Measurements from ENCODE around the gene SRRM2.

SRRM2 gene

DNA sequence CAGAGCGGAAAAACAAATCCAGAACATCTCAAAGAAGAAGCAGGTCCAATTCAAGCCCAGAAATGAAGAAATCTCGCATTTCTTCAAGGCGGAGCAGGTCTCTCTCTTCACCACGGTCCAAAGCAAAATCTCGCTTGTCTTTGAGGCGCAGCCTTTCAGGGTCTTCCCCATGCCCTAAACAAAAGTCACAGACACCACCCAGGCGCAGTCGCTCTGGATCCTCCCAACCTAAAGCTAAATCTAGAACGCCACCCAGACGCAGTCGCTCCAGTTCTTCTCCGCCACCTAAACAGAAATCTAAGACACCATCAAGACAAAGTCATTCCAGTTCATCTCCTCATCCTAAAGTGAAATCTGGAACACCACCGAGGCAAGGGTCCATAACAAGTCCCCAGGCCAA is 10.3 kb downstream of the SRRM2 start:
- DNase-seq (ENCODE audit: low read depth in 2 of 2): no peak

DNA sequence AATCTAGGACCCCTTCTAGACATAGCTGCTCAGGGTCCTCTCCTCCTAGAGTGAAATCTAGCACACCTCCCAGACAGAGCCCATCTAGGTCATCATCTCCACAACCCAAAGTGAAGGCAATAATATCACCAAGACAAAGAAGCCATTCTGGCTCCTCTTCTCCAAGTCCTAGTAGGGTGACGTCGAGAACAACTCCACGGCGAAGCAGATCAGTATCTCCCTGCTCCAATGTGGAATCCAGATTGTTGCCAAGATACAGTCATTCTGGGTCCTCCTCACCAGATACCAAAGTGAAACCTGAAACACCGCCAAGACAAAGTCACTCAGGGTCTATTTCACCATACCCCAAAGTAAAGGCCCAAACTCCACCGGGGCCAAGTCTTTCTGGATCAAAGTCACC is 10.7 kb downstream of the SRRM2 start:
- DNase-seq (ENCODE audit: low read depth in 2 of 2): no peak

DNA sequence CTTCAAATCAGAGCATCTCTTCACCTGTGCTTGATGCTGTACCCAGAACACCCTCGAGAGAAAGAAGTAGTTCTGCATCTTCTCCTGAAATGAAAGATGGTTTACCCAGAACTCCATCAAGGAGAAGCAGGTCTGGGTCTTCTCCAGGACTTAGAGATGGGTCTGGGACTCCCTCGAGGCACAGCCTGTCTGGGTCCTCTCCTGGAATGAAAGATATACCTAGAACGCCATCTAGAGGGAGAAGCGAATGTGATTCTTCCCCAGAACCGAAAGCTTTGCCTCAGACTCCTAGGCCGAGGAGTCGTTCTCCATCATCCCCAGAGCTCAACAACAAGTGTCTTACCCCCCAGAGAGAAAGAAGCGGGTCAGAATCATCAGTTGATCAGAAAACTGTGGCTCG is 12.3 kb downstream of the SRRM2 start:
- DNase-seq (ENCODE audit: low read depth in 2 of 2): no peak

DNA sequence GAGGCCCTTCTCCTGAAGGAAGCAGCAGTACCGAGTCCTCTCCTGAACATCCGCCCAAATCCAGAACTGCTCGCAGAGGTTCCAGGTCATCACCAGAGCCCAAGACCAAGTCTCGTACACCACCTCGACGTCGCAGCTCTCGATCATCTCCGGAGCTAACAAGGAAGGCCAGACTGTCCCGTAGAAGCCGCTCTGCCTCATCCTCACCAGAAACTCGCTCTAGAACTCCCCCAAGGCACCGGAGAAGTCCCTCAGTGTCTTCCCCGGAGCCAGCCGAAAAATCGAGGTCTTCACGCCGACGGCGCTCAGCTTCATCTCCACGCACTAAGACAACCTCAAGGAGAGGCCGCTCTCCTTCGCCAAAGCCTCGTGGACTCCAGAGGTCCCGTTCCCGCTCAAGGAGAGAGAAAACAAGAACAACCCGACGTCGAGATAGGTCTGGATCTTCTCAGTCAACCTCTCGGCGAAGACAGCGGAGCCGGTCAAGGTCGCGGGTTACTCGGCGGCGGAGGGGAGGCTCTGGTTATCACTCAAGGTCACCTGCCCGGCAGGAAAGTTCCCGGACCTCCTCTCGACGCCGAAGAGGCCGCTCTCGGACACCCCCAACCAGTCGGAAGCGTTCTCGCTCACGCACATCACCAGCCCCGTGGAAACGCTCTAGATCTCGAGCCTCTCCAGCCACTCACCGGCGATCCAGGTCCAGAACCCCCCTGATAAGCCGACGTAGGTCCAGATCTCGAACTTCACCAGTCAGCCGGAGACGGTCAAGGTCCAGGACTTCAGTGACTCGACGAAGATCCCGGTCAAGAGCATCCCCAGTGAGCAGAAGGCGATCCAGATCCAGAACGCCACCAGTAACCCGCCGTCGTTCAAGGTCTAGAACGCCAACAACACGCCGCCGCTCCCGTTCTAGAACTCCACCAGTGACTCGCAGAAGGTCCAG is 13.3 kb downstream of the SRRM2 start:
- no peak for DNase-seq (ENCODE audit: low read depth in 2 of 2)

DNA sequence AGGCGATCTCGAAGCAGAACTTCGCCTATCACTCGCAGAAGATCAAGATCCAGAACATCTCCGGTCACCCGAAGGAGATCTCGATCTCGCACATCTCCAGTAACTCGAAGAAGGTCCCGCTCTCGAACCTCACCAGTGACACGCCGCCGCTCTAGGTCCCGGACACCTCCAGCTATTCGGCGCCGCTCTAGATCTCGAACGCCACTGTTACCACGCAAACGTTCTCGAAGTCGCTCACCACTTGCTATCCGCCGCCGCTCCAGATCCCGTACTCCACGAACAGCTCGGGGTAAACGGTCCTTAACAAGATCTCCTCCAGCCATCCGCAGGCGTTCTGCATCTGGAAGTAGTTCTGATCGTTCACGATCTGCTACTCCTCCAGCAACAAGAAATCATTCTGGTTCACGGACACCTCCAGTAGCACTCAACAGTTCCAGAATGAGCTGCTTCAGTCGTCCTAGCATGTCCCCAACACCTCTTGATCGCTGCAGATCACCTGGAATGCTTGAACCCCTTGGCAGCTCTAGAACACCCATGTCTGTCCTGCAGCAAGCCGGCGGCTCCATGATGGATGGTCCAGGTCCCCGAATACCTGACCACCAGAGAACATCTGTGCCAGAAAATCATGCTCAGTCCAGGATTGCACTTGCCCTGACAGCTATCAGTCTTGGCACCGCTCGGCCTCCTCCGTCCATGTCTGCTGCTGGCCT is 14.1 kb downstream of the SRRM2 start:
- no peak for DNase-seq (ENCODE audit: low read depth in 2 of 2)

DNA sequence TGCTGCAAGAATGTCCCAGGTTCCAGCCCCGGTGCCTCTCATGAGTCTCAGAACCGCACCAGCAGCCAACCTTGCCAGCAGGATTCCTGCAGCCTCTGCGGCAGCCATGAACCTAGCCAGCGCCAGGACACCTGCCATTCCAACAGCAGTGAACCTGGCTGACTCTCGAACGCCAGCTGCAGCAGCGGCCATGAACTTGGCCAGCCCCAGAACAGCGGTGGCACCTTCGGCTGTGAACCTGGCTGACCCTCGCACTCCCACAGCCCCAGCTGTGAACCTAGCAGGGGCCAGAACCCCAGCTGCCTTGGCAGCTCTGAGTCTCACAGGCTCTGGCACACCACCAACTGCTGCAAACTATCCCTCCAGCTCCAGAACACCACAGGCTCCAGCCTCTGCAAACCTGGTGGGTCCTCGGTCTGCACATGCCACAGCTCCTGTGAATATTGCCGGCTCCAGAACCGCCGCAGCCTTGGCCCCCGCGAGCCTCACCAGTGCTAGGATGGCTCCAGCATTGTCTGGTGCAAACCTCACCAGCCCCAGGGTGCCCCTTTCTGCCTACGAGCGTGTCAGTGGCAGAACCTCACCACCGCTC is 14.8 kb downstream of the SRRM2 start:
- no peak for DNase-seq (ENCODE audit: low read depth in 2 of 2)

DNA sequence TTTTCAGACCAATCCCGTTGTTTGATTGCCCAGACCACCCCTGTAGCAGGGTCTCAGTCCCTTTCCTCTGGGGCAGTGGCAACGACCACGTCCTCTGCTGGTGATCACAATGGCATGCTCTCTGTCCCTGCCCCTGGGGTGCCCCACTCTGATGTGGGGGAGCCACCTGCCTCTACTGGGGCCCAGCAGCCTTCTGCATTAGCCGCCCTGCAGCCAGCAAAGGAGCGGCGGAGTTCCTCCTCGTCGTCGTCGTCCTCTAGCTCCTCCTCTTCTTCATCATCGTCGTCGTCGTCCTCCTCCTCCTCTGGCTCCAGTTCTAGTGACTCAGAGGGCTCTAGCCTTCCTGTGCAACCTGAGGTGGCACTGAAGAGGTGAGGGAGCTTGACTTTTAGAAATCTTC is 15.5 kb downstream of the SRRM2 start:
- no peak for DNase-seq (ENCODE audit: low read depth in 2 of 2)

DNA sequence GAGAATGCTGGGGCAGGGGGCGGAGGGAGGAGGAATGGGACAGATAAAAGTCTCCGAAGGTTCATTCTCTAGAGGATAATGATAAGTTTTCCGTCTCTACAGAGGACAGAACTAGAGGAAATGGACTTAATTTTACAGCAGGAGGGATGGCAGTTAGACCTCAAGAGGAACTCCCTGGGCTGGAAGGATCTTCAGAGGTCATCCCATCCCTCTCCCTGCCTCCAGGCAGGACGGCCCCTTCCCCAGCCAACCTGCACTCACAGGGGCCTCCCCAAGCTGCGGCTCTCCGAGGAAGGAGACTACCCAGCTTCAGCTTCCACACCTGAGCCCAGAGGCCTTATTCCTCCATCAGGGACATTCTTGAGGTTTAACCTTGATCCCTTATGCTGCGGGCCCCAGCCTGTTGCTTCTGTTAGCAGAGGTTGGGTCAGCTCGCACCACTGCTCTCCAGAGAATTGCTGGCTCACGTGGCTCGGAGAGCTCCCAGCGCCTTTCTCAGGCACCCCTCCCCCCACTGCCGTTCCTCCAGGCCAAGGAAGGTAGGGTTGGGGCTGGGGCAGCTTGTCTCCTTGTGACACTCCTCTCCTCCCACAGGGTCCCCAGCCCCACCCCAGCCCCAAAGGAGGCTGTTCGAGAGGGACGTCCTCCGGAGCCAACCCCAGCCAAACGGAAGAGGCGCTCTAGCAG is 16.1 kb downstream of the SRRM2 start:
- no peak for DNase-seq (ENCODE audit: low read depth in 2 of 2)

DNA sequence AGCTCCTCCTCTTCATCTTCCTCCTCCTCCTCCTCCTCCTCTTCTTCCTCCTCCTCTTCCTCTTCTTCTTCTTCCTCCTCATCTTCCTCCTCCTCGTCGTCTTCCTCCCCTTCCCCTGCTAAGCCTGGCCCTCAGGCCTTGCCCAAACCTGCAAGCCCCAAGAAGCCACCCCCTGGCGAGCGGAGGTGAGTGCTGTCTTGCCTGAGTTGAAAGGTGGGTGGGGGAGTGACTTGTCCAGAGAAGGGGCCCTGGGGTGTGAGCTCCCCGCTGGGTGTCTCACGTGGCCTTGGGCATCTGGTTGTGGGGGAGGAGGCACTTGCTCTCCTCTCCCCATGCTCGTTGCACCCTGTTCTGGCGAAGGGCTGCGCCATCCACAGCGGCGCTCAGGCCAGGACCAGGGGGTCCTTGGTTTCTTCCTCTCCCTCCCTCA is 16.7 kb downstream of the SRRM2 start:
- no peak for DNase-seq (ENCODE audit: low read depth in 2 of 2)

DNA sequence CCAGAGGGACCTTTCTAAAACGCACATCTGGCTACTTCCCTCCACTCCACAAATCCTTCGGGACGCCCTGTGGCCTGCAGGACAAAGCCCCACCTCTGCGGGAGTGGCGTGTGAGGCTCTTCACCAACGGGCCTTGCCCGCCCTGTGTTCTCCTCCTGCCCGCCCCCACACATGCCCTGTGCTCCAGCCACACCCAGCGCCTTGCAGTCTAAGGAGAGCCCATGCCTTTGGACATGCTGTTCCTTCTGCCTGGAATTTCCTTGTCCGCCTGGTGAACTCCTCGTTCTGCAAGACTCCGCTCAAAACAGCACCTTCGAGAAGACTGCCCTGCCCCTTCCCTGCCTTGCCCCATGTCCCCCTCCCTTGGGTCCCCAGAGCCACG is 17.2 kb downstream of the SRRM2 start:
- no peak for DNase-seq (ENCODE audit: low read depth in 2 of 2)

DNA sequence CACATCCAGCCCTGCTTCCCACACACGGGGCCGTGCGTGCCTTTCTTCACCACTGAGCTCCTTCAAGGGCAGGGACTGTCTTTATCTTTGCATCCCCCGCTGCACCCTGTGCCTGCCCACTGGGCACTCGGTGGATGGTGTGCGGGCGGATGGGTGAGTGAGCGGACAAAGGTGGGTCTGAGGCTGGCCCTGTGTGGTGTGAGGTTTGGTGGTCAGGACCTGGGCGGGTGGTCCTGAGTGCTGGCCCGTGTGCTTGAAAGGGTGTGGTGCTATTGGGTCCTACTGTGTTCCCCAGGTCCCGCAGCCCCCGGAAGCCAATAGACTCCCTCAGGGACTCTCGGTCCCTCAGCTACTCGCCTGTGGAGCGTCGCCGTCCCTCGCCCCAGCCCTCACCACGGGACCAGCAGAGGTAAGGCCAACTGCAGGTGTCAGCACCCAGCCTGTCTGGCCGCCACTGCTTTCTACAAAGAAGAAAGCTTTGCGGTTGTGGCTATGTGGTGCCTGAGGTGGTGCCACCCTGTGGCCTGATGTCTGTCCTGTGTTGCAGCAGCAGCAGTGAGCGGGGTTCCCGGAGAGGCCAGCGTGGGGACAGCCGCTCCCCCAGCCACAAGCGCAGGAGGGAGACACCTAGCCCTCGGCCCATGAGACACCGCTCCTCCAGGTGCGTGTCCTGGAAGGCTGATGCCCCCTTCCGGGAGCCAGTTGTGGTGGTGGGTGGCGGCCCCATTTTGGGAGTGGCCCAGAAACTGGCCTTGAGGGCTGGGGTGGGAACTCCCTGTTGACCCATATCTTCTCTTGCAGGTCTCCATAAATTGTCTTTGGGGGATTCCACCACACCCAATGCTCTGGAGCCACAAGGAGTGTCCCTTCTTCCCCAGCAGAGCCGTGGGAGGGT is 17.9 kb downstream of the SRRM2 start:
- DNase-seq (ENCODE audit: low read depth in 2 of 2): no peak

DNA sequence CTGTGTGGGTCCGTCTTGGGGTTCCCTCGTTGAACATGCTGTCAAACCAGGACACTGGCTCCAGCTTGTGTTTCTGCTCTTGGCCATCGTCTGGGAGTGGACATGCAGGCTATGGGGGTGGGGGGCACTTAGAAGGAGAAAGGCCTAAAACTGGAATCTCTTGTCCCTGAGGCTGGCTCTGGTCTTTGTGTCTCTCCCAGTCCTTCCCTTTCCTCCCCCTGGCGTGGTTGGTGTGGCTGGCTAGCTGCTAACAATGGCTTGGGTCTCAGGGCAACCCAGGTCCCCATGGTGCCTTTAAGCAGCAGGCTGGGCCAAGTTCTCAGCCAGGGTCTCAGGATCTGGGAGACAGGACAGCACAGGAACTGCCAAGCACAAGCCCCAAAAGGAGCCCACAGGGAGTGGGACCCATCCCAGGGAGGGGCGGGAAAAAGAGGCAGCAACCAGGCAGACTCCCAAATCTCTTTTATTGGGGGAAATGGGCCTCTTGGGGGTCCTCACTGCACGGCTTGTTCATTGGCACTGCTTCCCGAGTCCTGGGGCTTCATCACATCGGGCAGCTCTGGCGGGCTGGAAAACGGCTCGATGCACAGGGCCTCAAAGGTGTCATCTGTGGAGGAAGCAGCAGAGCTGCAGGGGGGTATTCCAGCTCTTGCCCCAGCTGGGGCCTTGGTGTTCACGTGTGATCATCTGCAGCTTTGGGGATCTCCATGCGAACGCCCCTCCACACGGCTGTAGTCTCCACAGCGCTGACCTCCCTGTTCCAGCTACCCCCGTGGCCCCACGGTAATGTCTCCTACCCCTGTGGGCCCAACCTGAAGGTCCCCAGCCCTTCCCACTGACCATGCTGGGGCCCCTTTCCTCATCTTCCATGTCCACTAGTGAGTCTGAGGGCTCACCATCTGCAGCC is 19.3 kb downstream of the SRRM2 start:
- no peak for DNase-seq (ENCODE audit: low read depth in 2 of 2)

DNA sequence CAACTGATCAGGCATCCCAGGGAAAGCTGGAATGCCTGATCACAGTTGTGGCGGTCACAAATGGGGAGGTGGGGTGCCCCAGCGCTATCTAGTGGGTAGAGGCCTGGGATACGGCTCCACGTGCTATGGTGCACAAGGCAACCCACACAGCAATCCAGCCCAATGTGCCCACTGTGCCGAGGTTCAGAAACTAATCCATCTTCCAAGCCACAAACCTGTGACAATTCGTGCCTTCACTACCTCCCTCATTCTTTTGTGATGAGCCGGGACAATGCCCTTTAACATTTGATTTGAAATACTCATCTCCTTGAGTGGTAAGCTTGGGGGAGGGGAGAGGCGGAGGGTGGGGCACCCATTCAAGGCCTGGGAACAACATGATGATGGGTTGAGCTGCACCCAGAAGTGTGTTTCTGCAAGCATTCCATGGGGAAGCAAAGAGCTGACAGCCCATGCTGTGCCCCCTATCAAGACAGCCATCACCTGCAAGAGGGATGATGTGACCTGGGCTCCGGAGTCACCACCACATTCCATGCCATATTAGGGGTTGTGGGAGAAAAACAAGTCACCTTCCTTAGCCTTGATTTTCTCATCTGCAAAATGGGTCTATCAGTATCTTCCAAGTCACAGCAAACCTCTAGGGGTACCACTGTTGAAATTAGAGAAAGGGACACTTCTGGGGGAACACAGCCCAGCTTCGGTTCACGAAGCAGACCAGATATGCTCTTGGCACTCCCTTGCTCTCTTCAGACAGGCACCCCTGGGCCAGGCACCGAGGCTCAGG is 20.9 kb downstream of the SRRM2 start:
- DNase-seq (ENCODE audit: low read depth in 2 of 2): no peak

DNA sequence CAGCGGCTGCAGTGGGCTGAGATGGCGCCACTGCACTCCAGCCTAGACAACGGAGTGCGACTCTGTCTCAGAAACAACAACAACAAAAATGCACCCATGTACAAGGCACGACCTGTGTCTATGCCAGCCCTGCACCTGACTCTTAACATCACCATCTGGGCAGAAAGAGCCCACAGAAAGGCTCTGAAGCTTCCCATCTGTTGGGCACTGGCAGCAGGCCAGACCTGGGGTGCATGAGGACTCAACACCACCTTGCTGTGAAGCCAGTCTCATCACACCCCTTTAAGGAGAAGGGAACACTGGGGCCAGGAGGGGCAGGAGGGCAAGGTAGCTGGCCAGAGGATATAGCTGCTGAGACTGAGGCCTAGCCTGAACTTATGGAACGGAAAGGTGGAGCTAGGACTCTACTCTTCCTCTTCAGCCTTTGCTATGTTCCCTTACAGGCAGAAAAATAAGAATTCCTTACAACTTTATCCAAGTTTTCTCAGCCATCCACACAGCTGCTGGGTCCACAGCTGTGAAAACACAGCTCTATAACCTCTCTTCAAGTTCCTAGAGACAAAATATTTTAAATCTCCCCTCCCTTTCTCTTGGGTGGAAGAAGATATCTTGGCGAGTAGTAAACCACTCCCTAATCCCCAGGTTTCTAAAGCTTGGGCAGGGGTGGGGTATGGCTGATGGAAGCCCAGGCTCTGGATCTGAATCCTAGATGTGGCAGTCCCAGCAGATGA is 21.9 kb downstream of the SRRM2 start:
- DNase-seq (ENCODE audit: low read depth in 2 of 2): no peak

DNA sequence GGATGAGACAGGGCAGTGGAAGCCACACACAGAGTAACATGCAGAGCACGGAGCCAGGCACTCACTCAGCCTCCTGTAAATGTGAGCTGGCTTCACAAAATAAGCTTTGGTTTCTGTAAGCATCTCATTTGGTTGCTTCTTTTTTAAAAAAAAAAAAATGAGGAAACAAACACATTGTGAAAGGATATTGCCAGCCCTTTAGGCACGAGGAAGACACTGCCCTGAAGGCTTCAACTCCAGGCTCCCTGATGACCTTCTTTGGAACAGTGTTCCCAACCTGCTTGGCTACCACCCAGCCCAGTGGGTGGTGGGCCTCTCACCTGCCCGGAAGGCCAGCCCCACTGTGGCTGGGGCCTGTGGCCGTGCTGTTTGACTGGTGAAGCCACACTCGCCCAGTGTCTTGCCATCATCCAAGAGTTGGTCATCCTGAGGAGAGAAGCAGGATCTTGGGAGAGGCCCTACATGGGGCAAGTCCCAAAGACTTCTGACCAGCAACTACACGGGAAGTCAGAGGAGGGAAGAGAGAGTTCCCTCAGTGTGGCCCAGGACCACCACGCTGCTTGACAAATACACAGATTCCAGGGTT is 22.8 kb downstream of the SRRM2 start:
- DNase-seq (ENCODE audit: low read depth in 2 of 2): no peak

DNA sequence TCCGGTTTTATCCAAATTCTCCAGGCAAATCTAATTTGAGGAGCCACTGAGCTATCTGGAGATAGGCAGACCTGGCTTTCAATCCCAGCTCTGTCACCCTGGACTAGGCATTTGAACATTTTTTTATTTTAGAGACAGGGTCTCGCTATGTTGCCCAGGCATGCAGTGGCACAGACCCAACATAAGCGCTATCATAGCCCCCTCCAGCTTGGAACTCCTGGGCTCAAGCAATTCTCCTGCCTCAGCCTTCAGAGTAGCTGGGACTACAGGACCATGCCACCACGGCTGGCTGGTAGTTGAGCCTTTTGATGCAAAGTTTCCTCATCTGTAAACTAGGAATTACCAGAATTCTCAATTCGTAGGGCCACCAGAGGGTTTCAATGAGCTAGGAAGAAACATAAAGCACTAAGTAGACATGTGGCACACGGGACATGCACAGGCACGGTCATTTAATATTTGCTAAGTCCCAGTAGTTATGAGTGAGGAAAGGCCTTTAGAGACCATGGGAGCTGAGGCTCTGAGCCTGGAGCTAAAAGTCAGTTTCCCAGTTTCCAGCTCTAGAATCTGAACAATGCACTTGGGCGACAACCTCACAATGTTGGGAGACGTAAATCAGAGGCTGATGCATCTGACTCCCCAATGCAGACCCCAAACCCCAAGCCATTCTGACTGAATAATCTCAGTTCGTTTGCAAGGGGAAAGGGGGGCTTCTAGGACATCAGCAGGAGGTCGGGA is 23.5 kb downstream of the SRRM2 start:
- no peak for DNase-seq (ENCODE audit: low read depth in 2 of 2)

DNA sequence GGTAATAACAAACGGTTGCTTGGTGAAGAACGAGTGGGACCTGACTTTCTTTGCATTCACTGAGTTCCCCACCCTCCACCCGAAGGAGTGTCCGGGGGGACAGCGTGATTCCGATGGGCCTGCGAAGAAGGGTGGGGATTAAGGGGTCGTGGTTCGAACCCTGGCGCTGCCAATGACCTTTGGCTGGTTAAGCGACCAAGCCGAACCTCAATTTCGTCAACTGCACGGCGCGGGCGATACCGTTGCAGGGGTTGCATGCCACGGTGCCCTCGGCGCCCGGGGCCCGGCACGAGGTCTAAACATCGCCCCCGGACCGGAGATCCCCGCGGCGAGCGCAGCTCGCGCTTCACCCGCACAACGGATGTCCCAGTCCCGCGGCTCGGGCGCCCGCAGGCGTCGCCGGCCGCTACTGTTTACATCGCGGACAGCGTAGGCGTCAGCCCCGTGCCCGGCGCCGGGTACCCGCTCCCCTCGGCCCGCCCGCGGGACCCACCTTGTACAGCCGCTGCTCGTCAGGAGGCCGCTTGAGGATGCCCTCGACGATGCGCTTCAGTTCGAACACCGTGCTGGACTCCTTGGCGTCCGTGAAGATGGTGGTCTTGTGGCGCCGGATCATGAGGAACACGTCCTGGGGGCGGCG is 24.2 kb downstream of the SRRM2 start:
- DNase-seq (ENCODE audit: low read depth in 2 of 2): peak in 1 of 2 donors; percentile 15
